Tibial nerve (tissue), 3 donors: ENCODE measurements around the gene MAGI1.

Experiments
- POLR2A ChIP-seq, 2 donors: fragments of 450-650 bp; IDR thresholded peaks; one replicate each; pipeline ENCODE4 v1.6.1; 2017; ENCODE audit warnings: antibody characterized with exemption in 2 of 2, mild to moderate bottlenecking in 2 of 2, moderate library complexity in 2 of 2
- TF ChIP-seq, protein P1 (sequence below), 5 experiments: fragments of 200-600 bp in 3 of 5; fragments of 450-650 bp in 2 of 5; sonication (generic) in 3 of 5; IDR thresholded peaks; one replicate each; pipeline ENCODE4 v1.5.1; 2016 to 2019; ENCODE audit warnings: antibody characterized with exemption in 5 of 5, mild to moderate bottlenecking in 3 of 5, moderate library complexity in 2 of 5

DNA sequence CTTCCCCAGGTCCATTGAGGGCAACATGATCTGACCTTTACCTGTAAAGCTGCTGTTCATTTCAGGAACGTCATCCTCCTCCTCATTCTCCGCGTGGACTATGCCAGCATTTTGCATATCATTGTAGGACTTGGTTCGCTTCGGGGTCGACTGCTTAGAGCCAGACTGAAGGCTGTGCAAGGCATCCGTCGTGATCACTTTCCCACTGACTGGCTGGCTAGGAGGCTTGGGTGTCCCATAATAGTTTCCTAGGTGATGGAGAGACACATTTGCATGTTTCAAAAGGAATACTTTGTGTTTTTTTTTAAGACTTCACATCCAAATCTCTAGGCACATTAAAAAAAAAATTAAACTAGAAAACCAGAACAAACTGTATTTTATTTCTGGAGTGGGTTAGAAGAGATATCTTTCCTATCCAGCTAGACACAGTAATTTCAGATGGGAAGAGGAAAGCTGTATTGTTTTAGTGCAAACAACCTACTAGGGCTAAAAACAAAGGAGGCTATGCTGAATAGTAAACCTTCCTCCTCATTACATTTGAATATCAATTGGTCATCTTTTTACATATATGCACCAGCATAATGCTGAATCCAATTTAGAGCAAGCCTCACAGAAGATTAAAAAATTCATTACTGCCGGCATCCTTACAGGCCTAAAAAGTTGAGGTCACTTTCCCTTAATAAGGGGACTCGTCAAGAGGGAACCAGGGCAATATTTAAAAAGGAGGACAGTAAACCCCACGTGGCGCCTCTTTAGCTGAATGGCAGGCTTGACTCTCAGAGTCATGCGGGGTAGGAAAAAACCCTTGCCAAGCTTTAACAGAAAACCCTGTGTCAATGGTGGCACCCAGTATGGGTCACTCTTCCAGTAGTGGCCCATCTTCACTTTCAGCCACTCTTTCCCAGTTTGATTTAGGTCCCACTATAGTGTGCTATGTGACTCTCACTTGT, 559.9 kb downstream of the MAGI1 start:
- no peak for TF ChIP-seq POLR2A (IDR thresholded peaks at IDR 0.05)
- TF ChIP-seq, protein P1, sequence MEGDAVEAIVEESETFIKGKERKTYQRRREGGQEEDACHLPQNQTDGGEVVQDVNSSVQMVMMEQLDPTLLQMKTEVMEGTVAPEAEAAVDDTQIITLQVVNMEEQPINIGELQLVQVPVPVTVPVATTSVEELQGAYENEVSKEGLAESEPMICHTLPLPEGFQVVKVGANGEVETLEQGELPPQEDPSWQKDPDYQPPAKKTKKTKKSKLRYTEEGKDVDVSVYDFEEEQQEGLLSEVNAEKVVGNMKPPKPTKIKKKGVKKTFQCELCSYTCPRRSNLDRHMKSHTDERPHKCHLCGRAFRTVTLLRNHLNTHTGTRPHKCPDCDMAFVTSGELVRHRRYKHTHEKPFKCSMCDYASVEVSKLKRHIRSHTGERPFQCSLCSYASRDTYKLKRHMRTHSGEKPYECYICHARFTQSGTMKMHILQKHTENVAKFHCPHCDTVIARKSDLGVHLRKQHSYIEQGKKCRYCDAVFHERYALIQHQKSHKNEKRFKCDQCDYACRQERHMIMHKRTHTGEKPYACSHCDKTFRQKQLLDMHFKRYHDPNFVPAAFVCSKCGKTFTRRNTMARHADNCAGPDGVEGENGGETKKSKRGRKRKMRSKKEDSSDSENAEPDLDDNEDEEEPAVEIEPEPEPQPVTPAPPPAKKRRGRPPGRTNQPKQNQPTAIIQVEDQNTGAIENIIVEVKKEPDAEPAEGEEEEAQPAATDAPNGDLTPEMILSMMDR (IDR thresholded peaks at IDR 0.05): no peak
